Stromal cell of bone marrow (primary cell): ENCODE measurements around the gene RXRA.
"Not testable (repeated sequence)": the region's sequence is repeated elsewhere in the genome, so short reads cannot be mapped to it uniquely, and the experiment has no call there.

ENCODE experiments used
- DNase-seq: peaks from one replicate; pipeline ENCODE4 v3.0.0-alpha.2; 2012; ENCODE audit warnings: low read depth

Gene RXRA

DNA sequence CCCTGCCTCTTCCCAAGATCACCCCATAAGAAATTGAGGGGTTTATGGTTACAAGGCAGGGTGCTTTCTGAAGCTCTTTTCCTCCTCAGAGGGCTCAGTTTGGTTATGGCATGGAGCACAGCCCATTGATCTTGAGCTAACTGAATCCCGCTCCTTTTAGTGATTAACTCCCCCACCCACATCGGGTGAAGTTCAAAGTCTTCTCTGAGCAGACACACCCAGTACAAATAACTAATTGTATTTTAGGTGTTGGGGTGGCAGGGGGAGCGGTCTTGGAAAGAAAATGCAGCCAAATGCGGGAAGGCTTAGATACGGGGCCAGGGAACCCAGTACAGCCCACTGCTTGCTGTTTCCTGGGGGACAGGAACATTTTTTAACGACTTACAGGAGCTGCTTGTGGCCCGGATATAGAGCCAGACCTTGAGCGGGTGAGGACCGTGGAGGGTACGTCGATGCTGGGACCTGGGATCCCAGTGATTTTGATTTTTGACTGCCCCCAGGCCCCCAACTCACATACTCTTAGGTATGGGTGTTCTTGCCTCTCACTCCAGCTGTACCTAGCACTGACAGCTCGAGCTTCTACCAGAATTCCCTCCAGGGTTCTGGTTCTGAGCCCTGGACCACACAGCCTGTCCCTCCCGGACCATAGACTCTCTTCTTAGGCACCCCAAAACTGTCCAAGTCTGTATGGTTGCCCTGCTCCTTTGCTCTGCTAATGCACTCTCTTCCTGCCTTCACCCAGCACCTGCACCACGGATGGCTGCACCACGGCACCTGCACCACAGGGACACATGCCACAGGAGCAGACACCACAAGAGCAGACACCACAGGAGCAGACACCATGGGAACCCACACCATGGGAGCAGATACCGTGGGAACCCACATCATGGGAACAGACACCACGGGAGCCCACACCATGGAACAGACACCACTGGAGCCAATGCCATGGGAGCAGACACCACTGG is 18.3 kb upstream of the RXRA start:
- DNase-seq, result no peak

GRCh38 chr9:134308639-134309220 is 17.5 kb upstream of the RXRA start:
- DNase-seq, result not testable (repeated sequence)

GRCh38 chr9:134313470-134313869 is 12.8 kb upstream of the RXRA start:
- no peak for DNase-seq

DNA sequence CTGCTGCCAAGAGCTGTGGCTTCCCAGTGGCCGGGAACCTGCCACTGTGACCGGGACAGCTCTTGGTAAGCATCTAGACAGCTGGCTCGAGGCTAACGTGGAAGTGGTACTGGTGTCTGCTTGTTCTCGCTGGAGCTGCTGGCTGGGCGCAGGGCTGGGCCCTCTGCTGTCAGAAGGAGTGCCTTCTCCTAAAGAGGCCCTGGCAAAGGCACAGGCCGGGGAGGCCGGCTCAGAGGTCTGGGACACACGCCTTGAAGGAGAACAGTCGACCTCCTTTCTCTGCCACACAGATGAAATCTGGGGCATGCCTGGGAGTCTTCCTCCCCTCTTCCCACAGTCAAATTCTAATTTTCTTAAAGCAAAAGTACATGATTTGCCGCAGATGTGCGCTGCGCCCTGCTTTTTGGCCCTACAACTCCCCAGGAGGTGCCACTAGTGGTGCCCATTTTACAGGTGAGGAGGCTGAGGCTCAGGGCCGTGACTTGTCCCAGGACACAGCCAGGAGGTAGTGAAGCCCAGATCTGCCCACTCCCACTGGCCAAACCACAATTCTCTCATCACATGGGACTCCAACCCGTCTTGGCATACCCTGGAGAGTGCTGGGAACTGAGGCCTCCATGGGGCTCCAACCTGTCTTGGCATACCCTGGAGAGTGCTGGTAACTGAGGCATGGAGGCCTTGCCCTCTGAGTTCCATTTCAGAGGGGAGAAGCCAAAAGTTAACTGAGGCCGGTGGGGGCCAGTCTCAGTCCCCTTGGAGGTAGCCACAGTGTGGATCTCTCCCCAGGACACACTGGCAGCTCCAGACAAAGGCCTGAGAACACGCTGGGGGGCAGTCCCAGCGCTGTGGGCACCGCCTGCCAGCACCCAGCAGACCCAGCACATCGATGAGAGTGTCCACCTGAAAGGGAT is 12.0 kb upstream of the RXRA start:
- DNase-seq, result no peak

- DNase-seq, result no peak
These were observed 11.1 kb upstream of the RXRA start for GRCh38 chr9:134314950-134315715.

GRCh38 chr9:134315716-134316448 is 10.4 kb upstream of the RXRA start:
- no peak for DNase-seq

DNA sequence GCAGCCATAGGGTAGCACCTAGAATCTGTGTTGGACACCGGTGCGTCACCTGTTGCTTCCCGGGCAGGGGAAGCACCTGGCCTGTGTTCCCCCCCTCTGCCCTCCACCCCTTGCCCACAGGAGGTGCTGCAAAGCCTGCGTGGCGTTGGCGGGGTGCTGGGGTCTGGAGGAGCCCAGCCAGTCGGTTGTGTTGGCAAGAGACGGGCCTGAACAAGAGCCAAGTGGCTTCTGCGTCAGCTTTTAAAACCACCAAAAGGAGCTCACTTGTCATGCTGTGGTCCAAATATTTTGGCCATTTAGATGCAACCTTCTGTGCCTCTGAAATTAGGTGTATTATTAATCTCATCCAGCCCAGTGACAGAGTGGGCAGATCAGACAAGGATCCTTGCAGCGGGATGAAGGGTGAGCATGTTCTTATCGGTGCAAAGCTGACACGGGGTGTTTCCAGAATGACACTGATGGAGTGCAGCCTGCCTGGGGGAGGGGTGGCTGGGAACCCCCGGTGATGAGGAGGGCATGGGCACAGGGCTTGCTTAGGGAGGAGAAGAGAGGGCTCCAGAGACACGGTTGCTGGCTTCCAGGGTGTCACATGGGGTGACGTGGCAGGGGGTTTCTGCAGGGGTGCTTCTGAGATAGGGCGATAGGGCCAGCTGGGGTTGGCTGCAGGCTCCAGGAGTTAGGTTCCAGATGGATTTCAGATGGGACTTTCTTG is 9.7 kb upstream of the RXRA start:
- peak; percentile 59 for DNase-seq

- DNase-seq, result no peak
These were observed 8.9 kb upstream of the RXRA start for GRCh38 chr9:134317400-134317789.

GRCh38 chr9:134317790-134318414 is 8.4 kb upstream of the RXRA start:
- no peak for DNase-seq

DNA sequence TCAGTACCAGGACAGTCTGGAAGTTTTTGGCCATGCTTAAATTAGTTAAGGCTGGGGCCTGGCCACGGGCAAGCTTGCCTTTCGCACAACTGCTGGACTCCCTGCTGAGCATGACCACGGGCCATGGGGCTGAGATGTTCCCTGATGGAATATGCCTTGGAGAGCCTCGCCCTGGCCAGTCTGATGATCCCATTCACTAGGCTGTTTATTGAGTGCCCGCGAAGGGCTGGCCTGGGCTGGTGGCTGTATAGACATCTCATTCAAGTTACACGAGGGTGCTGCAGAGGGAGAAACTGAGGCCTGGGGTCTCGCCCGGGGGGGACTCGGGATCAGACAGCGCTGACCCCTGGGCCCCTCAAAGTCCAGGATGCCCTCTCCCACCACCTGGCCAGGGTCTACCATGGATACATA is 7.8 kb upstream of the RXRA start:
- no peak for DNase-seq

DNA sequence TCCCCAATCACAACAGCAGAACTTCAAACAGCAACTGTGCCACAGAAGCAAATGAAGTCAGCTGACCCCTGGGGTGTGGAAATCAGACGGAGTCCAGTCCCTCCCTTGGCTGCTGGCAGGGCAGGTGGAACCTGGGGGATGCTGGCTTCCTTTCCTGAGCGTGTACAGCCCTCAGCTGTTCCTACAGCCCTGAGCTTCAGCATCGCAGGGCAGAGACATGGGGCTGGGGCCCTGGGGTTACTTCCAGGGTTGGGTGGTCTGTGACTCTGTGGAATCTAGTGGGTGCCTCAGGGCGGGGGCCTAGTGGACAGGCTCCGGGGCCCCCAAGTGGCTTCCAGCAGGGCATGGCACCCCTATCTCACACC is 7.3 kb upstream of the RXRA start:
- DNase-seq, result no peak

DNA sequence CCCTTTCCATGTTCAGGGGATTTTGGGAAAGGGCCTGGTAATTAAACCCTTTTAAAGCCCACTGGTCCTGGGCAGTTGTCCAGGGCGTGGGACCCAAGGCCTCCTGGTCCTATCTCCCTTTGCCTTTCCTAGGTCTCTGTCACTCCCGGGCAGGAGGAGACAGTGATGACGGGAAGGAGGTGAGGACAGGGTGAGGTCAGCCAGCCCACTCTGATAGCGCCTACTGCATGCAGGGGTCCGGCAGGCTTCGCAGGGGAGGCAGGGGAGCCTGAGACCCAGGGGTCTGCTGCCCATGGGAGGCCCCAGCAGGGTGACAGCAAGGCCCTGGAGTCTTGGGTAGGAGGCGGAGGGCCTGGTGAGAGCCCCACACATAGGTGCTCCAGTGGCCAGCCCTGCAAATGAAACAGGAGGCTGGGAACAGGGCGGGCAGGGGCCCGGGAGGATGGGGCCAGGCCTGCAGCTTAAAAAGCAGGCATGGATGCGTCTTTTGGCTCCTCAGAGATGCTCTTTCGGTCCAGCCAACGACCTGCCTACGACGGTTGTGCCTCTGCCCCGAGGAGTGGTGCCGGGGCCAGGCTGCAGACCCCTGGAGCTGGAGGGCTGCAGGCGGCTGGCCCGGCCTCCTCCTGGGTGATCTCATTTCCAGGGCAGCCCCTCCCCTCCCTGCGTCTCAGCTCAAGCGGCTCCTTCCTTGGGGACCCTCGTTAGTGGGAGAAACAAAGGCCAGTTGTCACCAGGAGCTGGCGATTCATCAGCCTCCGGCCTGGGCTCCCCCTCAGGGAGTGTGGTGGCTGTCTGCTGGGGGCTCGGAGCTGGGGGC is 6.7 kb upstream of the RXRA start:
- no peak for DNase-seq

- no peak for DNase-seq
These were observed 6.0 kb upstream of the RXRA start for GRCh38 chr9:134320126-134320867.

- no peak for DNase-seq
These were observed 5.3 kb upstream of the RXRA start for GRCh38 chr9:134320868-134321471.

DNA sequence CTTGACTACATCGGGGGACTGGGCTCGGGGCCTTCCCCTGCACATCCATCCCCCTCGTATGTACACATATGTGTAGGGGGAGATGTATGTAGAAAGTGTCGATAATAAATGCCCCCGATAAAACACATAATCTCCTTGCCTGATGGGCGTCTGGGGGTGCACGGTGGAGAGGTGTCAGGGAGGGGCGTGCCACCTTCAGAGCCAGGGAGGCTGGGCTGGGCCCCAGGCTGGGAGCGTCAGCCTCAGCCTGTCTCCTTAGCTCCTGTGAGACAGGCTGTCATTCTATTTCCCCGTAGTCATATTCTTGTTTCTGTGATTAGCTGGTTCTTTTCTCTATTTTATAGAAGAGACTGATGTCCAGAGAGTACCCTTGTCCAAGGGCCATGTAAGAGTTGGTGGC is 4.7 kb upstream of the RXRA start:
- DNase-seq, result no peak

GRCh38 chr9:134321946-134322741 is 4.1 kb upstream of the RXRA start:
- DNase-seq, result no peak

DNA sequence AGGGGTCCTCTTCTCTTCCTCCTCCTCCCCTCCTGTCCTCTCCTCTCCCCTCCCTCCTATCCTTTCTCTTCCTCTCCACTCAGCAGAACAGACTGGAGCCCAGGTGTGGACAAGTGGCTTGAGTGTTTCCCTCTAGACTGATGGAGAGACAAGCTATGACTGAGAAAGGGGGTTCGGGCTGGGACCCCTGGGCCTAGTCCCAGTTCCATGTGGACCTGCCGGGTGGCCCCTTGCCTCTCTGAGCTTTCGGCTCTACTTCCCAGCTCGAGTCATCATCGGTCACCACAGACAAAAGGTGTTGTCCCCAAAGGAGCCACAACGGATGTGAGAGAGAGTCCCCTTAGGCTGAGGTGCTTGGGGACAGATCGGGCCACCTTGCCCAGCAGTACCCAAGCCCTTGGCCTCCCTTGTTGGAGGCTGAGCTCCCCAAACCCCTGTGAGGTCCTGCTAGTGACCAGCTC is 3.4 kb upstream of the RXRA start:
- DNase-seq, result no peak
